NCI-H2171 (cell line): ENCODE results near the gene TAC4.
"Not testable (repeated sequence)": the region's sequence is repeated elsewhere in the genome, so short reads cannot be mapped to it uniquely, and the experiment has no call there.

ENCODE experiments used
- DNase-seq: peaks from one replicate; lab custom pipeline; 2025; lab: John Stamatoyannopoulos, UW

TAC4 gene

DNA sequence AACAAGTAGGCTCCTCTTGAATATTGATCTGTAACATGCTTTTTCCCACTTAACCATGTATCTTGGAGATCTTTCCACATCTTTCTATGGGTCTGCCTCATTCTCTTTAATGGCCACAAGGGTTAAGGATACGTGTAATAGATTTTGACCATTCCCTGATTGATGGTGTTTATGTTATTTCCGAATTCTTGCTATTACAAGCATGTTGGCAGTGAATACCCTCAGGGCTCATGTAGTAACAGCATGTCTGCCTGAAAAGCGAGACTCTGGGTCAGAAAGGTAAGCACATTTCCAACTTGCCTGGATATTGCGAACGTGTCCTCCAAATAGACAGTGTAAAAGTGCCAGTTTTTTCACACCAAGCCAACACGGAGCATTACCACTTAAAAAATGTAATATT lies 5.0 kb downstream of the TAC4 start:
- no peak for DNase-seq

DNA sequence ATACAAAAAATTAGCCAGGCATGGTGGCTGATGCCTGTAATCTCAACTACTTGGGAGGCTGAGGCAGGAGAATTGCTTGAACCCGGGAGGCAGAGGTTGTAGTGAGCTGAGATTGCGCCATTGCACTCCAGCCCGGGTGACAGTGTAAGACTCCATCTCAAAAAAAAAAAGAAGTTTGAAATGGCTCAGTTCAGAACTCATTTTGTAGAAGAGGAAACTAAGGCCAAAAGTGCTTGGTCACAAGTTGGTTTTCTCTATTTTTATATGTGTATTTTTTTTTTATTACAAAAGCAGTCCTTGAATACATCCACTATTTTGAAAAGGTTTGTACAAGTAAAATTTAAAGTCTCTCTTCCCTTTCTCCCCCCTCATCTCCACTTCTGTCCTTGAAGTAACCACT lies 5.5 kb downstream of the TAC4 start:
- DNase-seq: no peak

DNA sequence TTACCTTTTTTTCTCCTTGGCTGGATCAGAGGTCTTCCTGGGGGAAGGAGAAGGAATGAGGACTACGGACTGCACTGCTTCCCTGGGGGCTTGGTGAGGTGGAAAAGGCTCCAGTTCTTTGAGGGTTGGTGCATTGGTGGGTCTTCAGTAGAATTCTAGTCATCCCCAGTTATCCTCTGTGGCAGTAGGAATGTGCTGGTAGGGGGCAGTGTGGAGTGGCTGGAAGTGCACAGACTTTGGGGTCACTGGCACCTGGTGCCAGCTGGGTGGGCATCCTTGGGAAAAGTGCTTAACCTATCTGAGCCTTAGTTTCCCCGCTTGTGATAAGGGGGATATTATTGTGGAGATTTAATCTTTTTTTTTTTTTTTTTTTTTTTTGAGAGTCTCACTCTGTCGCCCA lies 6.3 kb downstream of the TAC4 start:
- DNase-seq: no peak

DNA sequence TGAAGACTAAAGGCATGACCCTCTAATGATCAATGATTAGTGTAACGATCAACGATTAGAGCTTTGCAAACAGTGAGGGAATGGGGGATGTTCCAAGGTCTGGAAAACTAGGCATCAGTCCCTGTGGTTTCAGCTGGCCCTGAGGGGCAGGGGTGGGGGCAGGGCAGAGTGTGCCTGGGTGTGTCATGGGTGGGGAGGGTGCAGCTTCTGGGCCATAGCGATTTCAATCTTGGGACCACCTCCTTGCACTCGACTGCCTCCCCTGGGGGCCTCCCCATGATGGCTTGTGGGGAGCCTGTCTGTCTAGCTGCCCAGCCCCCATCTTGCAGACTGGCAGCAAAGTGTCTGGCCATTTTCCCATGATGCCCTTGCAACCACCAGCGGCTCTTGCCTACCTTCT lies 8.4 kb downstream of the TAC4 start:
- no peak for DNase-seq

DNA sequence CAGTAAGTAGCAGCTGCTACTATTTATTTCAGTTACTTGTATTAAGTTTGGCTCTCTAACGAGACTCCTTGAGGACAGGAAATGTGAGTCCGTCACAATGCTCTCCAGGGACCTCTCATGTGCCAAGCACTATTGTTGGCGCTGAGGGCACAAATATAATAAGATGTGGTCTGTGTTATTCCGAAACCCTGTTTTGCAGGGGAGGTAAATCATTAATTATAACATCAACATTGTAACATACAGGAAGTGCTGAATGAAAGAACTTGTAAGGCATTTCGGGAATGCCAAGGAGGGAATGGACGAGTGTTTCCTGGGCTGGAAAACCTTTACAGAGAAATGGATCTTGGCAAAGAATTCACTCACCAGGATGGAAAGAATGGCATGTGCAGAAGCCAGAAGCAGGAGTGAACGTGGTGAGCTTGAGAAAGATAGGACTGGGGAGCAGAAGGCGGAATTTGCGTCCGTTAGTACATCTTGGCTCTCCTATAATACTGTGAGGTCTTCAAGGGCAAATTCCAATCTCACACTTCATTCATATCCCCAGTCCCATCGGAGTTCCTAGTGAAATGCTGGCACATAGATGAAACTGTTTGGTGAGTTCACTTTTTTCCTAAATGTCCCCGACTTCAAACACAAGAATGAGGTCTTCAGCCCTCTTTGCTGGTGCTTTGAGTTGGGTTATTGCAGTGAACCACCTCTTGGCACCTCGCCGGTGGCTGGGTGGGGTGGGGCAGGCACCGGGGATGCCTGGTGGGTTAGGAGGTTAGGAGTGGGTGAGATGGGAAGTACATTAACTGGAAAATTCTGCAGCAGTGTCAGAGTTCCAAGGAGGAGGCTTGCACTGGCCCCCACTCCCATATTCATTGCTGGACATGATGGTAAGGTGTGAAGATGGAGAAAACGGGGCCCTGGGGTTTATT lies 11.5 kb downstream of the TAC4 start:
- DNase-seq: no peak

DNA sequence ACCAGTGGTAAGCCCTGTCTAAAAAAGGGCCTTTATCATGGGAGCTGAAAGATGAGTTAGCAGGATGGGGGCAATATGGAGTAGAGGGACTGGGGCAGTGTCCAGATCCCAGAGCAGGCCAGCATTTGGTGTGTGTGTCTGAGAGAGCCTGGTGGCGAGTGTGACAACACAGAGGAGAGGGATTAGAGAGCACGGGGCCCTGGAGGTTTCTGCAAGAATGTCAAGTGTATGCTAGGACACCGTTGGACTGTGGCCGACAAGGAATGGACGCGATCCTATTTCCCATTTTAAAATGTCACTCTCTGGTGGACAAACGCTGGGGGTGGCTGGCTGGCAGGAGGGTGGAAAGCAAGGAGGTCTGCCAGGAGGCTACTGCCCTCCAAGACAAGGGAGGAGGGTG lies 12.4 kb downstream of the TAC4 start:
- no peak for DNase-seq

DNA sequence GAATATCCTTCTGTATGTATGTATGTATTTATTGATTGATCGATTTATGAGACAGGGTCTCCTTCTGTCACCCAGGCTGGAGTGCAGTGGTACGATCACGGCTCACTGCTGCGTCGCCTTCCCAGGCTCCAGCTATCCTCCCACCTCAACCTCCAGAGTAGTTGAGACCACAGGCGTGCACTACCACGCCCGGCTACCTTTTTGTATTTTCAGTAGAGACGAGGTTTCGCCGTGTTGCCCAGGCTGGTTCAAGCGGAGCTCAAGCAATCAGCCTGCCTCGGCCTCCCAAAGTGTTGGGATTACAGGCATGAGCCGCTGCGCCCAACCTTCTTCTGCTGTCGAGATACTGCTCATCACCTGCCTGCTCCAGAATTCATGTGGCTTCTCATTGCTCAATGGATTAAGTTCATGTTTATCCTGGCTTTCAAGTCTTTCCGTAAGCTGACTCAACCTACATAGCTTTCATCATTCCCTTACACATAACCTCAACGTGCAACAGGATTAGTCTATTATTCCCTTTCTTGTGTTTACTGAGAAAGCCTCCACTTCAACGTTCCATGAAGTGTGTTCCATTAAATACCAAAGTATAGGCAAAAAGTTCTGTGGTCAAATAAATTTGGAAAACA lies 13.6 kb downstream of the TAC4 start:
- no peak for DNase-seq

DNA sequence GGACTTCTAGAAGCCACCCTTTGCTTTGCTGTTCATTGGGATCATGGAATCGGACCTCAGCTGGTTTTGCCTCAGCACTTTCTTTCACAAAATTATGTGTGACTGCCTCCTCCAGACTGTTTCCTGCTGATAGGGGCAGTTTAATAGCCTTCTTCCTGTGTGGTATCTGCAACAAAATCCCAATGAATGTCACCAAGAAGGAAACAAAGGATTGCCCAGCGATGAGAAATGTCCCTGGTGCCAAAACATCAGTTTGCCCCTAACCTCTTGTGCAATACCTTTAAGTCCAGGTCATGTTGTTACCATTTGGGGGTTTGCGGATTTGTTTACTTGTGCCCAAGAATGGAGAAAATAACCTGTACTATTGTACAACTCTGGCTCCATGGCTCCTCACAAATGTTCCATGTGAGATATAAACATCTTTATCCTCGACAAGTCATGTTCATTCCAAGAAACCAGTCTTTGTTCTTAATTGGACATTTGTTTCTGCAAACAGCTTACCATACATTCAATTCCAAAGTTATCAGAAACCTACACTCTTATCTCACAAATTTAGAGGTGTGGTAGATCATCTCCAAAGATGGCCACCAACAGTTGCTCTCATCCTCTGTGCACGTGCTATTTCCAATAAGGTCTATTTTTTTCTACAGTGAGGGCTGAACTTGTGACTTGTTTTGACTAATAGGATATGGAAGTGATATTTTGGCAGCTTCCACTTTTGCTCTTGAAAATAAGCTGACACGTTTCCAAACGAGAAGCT lies 14.8 kb downstream of the TAC4 start:
- no peak for DNase-seq

DNA sequence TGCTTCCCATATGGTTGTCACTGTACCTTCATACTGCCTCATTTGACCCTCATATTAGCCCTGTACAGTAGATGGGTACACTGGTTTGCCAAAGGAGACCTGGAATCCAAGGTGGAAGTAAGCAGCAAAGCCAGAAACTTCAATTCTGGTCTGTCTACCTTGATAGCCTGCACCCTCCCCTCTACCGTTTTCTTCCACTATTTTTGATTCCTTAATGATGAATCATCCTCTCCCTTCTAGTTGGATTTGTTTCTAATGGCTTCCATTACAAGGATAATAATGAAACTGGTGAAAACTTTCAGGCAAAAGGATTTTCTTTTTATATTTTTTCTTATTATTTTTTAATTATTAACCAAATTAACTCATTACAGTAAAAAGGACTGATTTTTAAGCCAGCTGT lies 17.3 kb downstream of the TAC4 start:
- no peak for DNase-seq

DNA sequence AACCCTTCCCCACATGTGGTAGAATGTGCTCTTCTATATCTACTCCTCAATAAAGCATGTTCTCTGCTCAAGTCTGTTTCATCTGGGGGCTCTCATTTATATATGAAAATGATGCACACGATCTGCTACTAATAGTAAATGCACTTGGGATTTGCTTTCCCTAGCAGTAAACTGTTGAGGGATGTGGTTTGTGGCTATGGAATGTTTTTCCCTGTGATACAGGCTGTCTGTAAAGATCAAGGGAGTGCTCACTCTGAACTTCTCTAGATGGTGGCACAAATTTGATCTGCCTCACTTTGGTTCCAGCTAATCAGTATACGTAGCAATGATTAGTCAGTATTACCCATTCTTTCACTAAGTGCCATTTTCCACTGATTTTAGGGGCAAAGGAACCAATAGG lies 18.8 kb downstream of the TAC4 start:
- DNase-seq: no peak

DNA sequence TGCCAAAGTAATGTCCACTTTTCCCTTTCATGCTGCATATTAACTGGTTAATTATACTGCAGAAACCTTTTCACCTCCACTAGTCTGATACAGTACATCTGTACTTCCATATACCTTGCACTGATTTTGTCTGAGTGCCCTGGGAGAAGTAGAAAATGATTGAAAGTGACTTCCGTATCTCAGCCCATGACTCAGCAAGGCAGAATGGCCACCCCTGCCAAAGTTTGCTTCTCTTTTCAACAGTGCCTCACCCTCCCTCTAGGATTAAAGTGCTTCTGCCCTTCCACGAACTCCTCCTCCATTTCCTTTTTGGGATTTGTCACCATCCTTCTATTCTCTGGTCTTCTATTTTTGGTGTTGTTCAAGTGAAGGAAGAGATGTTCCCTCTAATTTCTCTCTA lies 19.5 kb downstream of the TAC4 start:
- not testable (repeated sequence) for DNase-seq

DNA sequence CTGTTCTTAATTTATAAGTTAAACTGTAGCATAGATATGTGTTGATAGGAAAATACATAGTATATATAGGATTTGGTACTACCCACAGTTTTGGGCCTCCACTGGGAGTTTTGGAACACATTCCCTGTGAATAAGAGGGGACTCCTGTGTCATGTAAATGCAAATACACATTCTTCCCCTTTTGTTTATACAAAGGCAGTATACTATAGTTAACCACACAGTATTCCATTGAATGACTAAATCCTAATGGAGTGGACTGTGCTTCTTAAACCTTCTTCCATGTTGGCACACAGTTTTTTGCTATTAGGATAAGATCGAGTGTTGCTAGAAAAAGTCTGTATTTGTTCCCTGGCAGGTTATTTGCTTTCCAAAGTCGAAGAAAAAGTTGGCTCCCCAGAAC lies 22.2 kb downstream of the TAC4 start:
- DNase-seq: no peak

DNA sequence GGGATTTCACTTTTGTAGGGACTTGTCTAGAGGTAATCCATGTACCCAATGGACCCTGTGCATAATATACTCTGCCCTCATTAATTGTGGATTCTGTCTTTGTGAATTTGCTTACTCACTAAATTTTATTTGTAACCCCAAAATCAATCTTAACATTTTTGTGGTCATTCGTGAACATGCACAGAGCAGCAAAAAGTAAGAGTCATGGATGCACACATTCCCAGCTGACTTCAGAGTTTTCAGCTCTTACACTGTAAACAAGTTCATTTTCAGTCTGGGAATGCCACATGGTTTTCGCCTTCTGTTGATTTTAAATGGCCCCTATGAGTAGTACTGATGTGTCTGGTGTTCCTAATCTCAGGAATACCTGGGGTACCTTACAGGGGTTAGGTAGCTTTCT lies 24.3 kb downstream of the TAC4 start:
- DNase-seq: no peak

DNA sequence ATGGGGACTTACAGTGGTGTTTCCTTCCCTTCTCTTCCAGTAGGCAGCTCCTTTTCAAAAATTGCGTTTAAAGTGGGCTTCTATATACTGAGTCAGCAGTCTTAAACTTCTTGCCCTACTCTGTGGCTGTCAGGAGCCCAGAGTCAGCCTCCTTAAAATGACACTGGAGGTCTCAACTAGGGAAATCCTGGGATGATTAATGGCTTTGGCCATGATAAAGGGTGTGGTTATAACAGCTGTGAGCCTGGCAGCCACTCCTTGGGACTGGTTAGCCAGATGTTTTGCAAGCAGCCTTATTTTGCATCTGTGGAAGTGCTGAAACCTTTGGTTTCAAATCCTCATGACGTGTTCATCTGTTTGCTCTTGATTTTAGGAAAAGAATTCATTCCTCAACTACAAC lies 25.0 kb downstream of the TAC4 start:
- no peak for DNase-seq

DNA sequence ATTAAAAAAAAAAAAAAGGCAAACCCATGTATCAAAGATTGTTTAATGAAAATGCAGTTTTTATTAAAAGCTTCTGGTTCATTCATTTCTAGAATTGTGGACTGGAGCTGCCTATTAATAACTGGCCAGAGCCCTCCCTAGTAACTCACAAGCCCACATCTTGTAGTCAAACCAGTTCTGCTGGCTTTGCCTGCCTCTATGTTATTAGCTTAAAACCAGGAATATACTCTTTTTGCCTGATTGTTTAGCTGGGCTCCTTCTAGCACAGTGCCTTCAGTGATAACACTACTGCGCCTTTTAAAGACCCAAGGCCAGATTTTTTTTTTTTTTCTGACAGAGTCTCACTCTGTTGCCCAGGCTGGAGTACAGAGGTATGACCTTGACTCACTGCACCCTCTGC lies 26.0 kb downstream of the TAC4 start:
- no peak for DNase-seq

DNA sequence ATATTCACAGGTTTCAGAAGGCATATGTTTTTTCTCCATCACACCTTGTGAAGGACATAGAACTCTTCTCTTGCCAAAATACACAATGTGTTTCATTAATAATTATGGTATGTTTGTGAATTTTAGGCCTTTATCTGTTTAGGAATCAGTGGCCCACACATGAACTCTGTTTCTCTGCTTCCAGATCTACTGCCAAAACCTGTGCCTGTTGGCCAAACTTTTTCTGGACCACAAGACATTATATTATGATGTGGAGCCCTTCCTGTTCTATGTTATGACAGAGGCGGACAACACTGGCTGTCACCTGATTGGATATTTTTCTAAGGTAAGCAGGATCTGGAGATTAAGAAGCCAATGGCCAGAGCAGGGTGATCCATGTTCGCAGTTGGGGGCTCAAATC lies 26.4 kb downstream of the TAC4 start:
- DNase-seq: no peak

DNA sequence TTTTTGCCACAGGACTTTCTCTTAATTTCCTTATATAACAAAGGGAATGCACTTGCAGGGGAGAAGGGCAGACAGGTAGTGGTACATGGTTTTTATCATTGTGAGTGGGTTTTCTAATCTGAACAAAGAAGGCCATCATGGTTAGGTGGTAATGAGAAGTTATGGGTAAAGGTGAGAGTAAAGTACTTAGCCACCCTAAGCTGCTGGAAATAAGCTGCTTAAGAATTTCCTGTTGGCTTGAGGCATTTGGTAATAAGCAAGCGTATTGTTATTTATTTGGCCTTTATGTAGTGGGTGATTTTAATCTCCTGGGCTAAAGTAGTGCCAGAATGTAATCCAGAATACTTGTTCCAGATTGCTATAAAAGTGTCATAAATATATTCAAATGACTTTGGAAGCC lies 27.1 kb downstream of the TAC4 start:
- no peak for DNase-seq

DNA sequence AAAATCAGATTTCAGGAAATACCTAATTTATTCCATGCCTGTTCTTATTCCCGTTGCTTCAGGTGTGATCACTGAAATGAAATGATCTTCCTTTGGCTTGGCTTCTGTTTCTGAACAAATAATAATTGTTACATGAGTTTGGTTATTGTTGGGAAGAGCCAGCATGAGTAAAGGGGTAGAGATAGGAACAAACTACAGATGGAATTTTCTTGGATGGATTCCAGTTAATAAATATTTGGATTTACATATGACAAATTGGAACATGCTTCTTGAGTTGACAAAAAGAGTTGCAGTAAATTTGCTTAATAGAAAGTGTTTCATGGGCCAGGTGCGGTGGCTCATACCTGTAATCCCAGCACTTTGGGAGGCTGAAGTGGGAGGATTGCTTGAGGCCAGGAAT lies 28.2 kb downstream of the TAC4 start:
- no peak for DNase-seq

DNA sequence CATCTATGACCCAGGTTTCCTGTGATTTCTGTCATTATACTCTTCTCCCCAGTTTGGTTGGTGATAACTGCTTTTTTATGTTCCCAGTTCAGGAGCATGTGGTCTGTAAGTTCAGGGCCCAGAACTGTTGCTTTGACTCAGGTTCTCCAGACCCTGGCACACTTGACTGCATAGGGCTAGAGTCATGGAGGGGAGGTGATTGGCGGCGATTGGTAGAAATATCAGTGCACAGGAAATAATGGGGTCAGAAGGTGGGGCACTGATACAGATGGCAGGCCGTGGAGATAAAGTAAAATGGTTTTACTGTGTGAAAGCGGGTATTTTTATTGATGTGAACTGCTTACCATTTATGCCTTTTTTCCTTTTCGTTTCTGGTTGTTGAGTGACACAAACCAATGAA lies 28.7 kb downstream of the TAC4 start:
- DNase-seq: no peak

DNA sequence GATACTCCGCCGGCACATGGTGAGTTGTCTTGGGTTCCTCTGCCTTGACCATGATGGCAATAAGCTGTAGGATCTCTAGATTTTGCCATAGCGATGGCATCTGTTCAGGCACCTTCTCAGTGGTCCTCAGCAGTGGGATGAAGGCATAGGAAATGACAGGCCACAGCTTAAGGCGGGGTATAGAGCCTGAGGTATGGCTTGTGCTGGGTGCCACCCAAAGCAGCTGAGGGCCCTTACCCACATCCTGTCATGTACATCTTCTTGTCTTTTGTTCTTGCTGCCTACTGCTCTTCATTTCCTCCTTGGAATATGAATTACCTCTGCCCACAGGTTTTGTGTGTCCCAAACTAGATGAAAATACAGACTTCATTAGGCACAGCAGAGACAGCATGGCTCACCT lies 29.9 kb downstream of the TAC4 start:
- DNase-seq: no peak

DNA sequence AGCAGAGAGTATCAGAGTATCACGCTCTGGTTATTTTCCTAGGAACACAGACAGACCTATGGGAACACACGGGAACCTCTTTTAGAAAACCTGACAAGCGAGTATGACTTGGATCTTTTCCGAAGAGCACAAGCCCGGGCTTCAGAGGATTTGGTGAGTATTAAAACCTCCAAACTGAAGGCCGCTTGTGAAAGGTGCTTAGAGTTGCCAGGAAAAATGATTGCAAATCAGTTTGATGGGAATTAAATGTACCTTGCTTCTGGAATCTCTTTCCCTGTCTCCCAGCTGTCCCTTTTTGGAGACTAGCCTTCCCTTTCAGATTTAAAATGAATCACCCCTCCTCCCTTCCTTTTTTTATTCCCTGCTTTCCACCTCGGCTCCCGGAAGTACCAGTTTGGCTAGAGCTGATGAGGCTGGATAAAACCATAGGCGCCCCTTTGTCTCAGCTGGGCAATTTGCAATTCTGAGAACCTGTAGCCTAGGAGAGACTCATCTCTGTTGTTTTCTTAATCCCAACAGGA lies 32.0 kb downstream of the TAC4 start:
- DNase-seq: no peak

DNA sequence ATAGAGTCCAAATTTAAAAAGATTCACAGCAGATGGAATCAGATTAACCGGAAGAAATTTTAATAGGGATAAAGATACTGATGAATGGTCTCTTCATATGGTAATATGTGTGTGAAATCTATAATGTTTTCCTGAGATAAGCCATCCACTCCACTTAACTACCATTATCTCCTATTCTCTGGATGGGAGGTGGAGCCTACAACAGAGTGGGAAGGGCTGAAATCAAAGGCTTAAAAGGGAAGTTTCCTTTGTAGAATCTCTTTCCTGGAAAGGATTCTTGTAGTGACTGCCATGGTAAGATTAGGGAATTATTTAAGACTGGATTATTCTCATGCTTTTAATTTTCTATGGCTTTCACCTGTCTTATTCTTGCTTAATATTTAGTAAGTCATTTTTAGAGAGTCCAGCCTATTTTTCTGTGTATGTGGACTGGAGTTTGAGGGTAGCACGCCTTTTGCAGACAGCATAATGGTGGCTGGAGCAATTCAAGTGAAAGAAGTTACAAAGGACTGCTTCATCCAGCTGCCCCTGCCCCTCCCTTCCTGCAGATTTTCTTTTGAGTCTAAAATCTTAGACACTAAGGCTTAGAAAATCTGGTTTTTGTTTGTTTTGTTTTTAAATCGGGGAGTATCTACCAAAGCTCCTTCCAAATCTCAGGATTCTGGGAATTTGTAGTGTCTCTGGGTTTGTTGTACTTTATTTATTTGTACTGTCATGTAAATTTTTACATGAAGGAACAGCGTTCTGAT lies 32.9 kb downstream of the TAC4 start:
- DNase-seq: no peak
